Body of pancreas (tissue), 4 donors: ENCODE measurements around the gene RASA4.
"Not testable (repeated sequence)": the region's sequence is repeated elsewhere in the genome, so short reads cannot be mapped to it uniquely, and the experiment has no call there.

Experiments
- POLR2A ChIP-seq, 3 donors: fragments of 450-650 bp; IDR thresholded peaks; one replicate each; pipeline ENCODE4 v1.6.1; 2016; ENCODE audit warnings: antibody characterized with exemption in 3 of 3, mild to moderate bottlenecking in 2 of 3
- TF ChIP-seq, protein P1 (sequence below), 7 experiments: fragments of 450-650 bp in 4 of 7; fragments of 200-600 bp in 3 of 7; sonication (generic) in 3 of 7; IDR thresholded peaks; one replicate each; pipeline ENCODE4 v1.5.1; 2016 to 2019; ENCODE audit warnings: antibody characterized with exemption in 7 of 7

DNA sequence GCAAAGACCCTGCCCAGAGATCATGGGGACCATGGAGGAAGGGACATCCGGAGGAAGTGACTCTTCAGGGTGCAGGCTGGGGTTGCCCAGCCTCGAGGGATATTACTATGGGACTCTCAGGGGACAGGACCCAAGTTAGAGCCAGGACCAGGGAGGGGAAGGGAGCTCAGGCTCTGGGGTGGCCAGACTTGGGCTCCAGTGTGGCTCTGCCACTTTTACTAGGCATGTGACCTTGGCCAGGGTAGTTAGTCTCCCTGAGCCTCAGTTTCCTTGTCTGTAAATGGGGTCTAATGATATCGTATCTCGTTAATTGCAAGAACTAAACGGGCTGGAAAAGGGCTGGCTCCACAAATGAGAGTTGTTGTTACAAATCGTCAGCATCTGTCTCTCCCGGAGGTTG is 6.1 kb downstream of the RASA4 start:
- TF ChIP-seq, protein P1, sequence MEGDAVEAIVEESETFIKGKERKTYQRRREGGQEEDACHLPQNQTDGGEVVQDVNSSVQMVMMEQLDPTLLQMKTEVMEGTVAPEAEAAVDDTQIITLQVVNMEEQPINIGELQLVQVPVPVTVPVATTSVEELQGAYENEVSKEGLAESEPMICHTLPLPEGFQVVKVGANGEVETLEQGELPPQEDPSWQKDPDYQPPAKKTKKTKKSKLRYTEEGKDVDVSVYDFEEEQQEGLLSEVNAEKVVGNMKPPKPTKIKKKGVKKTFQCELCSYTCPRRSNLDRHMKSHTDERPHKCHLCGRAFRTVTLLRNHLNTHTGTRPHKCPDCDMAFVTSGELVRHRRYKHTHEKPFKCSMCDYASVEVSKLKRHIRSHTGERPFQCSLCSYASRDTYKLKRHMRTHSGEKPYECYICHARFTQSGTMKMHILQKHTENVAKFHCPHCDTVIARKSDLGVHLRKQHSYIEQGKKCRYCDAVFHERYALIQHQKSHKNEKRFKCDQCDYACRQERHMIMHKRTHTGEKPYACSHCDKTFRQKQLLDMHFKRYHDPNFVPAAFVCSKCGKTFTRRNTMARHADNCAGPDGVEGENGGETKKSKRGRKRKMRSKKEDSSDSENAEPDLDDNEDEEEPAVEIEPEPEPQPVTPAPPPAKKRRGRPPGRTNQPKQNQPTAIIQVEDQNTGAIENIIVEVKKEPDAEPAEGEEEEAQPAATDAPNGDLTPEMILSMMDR (IDR thresholded peaks at IDR 0.05), result not testable (repeated sequence)
- TF ChIP-seq POLR2A (IDR thresholded peaks at IDR 0.05), result not testable (repeated sequence)
